Glomerular endothelial cell (primary cell): ENCODE data around the gene GPR15LG. TPM values are rescaled to one million over a fixed set of nuclear protein-coding genes. Genes with fewer than 3 reads are reported as not detected.
"Not testable (repeated sequence)": the region's sequence is repeated elsewhere in the genome, so short reads cannot be mapped to it uniquely, and the experiment has no call there.

Experiments
- DNase-seq: peaks from one replicate; pipeline ENCODE4 v3.0.0-alpha.2; 2011; ENCODE audit warnings: low read depth, low spot score; ENCODE audit errors: extremely low read depth
- total RNA-seq: library from RNA; depleted of rRNA; stranded (reverse); fragments of >200 nt; gene quantifications from 2 replicates; pipeline ENCODE4 v1.2.3, GENCODE V29; 2015

GPR15LG gene
- total RNA-seq, 1 donor from 2014 or later, result not detected

- no peak for DNase-seq
These were observed 9.2 kb upstream of the GPR15LG start for GRCh38 chr10:84164442-84164841.

- DNase-seq, result no peak
These were observed 6.8 kb upstream of the GPR15LG start for GRCh38 chr10:84166620-84167288.

- DNase-seq, result not testable (repeated sequence)
These were observed 6.3 kb upstream of the GPR15LG start for GRCh38 chr10:84167289-84167653.

GRCh38 chr10:84168382-84168781 is 5.2 kb upstream of the GPR15LG start:
- not testable (repeated sequence) for DNase-seq

- DNase-seq, result not testable (repeated sequence)
These were observed 2.4 kb upstream of the GPR15LG start for GRCh38 chr10:84171237-84171636.

GRCh38 chr10:84171700-84172466 is 1.7 kb upstream of the GPR15LG start:
- not testable (repeated sequence) for DNase-seq

GRCh38 chr10:84172467-84173356 is 889 bp upstream of the GPR15LG start:
- no peak for DNase-seq

- no peak for DNase-seq
These were observed 1.8 kb downstream of the GPR15LG start for GRCh38 chr10:84175436-84175835.

GRCh38 chr10:84176351-84176750 is 2.8 kb downstream of the GPR15LG start:
- no peak for DNase-seq

- DNase-seq, result no peak
These were observed 3.4 kb downstream of the GPR15LG start for GRCh38 chr10:84176836-84177474.

GRCh38 chr10:84177541-84178141 is 4.0 kb downstream of the GPR15LG start:
- no peak for DNase-seq

GRCh38 chr10:84178160-84178609 is 4.6 kb downstream of the GPR15LG start:
- DNase-seq, result no peak

- DNase-seq, result no peak
These were observed 5.6 kb downstream of the GPR15LG start for GRCh38 chr10:84179059-84179710.

- DNase-seq, result not testable (repeated sequence)
These were observed 6.8 kb downstream of the GPR15LG start for GRCh38 chr10:84180386-84180785.

- DNase-seq, result no peak
These were observed 8.0 kb downstream of the GPR15LG start for GRCh38 chr10:84181631-84182030.

- DNase-seq, result no peak
These were observed 10.9 kb downstream of the GPR15LG start for GRCh38 chr10:84184517-84184916.

GRCh38 chr10:84185526-84186175 is 12.1 kb downstream of the GPR15LG start:
- DNase-seq, result no peak

- DNase-seq, result no peak
These were observed 15.2 kb downstream of the GPR15LG start for GRCh38 chr10:84188815-84189214.

GRCh38 chr10:84190621-84191020 is 17.0 kb downstream of the GPR15LG start:
- DNase-seq, result no peak
